ENCODE data around the gene IRS2. TPM values are rescaled to one million over a fixed set of nuclear protein-coding genes. Genes with fewer than 3 reads are reported as not detected.

IRS2 gene
- total and polyA plus RNA-seq, 2 donors (not counting 3 experiments of a cell fraction or from before 2014, with no cell fraction given) = 1.6 to 4.4 TPM

DNA sequence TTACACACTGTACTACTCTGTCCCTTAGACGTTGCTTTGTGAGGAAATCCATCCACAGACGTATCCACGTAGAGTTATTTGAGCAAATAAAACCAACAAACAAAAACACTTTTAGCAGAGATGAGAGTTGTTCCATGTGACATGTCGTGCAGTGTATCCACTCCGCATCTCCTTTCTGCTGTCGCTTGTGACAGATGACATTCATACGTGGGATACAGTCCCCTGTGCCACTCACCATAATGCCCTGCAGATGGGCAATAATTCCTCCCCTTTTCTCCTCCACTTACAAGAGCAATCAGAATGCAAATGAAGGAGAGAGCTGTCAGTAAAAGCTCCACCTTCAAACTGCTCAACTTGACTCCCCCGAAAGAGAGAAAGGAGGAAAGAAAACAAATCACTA is 26.0 kb downstream of the IRS2 start:
- TF ChIP-seq, protein P1, sequence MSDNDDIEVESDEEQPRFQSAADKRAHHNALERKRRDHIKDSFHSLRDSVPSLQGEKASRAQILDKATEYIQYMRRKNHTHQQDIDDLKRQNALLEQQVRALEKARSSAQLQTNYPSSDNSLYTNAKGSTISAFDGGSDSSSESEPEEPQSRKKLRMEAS (IDR thresholded peaks at IDR 0.05; ENCODE audit: insufficient read depth, insufficient read length) = no peak
- TF ChIP-seq POLR2A (IDR thresholded peaks at IDR 0.05; ENCODE audit: low read depth, low read length) = no peak
- no peak for TF ChIP-seq EZH2 (IDR thresholded peaks at IDR 0.05; ENCODE audit: borderline replicate concordance, low read depth, low read length, severe bottlenecking)
- TF ChIP-seq POLR2AphosphoS5 (IDR thresholded peaks at IDR 0.05; ENCODE audit: insufficient read depth, low read depth, low read length) = no peak
- TF ChIP-seq GATA2 (IDR thresholded peaks at IDR 0.05; ENCODE audit: insufficient read depth, insufficient read length, low read depth, low read length) = no peak
- TF ChIP-seq MYC (IDR thresholded peaks at IDR 0.05; ENCODE audit: low read depth, low read length) = no peak
- no peak for TF ChIP-seq FOS (IDR thresholded peaks at IDR 0.05; ENCODE audit: borderline replicate concordance, insufficient read depth, low read length)
- TF ChIP-seq, protein P2, sequence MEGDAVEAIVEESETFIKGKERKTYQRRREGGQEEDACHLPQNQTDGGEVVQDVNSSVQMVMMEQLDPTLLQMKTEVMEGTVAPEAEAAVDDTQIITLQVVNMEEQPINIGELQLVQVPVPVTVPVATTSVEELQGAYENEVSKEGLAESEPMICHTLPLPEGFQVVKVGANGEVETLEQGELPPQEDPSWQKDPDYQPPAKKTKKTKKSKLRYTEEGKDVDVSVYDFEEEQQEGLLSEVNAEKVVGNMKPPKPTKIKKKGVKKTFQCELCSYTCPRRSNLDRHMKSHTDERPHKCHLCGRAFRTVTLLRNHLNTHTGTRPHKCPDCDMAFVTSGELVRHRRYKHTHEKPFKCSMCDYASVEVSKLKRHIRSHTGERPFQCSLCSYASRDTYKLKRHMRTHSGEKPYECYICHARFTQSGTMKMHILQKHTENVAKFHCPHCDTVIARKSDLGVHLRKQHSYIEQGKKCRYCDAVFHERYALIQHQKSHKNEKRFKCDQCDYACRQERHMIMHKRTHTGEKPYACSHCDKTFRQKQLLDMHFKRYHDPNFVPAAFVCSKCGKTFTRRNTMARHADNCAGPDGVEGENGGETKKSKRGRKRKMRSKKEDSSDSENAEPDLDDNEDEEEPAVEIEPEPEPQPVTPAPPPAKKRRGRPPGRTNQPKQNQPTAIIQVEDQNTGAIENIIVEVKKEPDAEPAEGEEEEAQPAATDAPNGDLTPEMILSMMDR (IDR thresholded peaks at IDR 0.05; ENCODE audit: extremely low read depth in 1 of 2, insufficient read depth in 1 of 2, low read depth in 1 of 2, low read length in 2 of 2) = no peak
- TF ChIP-seq JUN (IDR thresholded peaks at IDR 0.05; ENCODE audit: borderline replicate concordance, insufficient read depth, insufficient read length, low read depth) = no peak
- no peak overlapping the region for H3K9ac ChIP-seq (replicated peaks; ENCODE audit: extremely low read depth, insufficient read depth, low read length)
- POLR2A ChIA-PET = no interaction called here
- dilution Hi-C loops (cut with MboI; ENCODE audit: extremely low pct_ligation_motif_present, low sequenced_read_pairs) = no loop called here
- H3K27ac ChIP-seq (ENCODE audit: insufficient read depth, low read depth, low read length) = no peak overlapping the region
- DNase-seq (ENCODE audit: low read depth, low spot score) = no peak
- H3K36me3 ChIP-seq (ENCODE audit: control insufficient read depth in 2 of 2, extremely low read depth in 1 of 2, insufficient read depth in 2 of 2, low read length in 2 of 2) = no peaks in the 10 kb centered on the region
- BruUV-seq (replicated peaks) = no TSS peak
- no peaks in the 10 kb centered on the region for H3K9me1 ChIP-seq (replicated peaks; ENCODE audit: control insufficient read depth, extremely low read depth, insufficient read depth, low read length)
- intact Hi-C loops (cut with micrococcal nuclease) = no loop called here
- no peaks in the 10 kb centered on the region for H3K27me3 ChIP-seq (ENCODE audit: control insufficient read depth in 2 of 2, insufficient read depth in 2 of 2, low read length in 2 of 2)
- H3K4me1 ChIP-seq (ENCODE audit: control insufficient read depth, extremely low read depth, insufficient read depth, low read length) = no peaks in the 10 kb centered on the region
- CTCF ChIA-PET = interaction anchor here (1.4 to 1.9 kb wide), 2 partner anchors 9 to 25 kb away, joined by 3 to 4 read pairs; no protein-coding TSS in a partner anchor
- FAIRE-seq = no peak
- no peaks in the 10 kb centered on the region for H3K79me2 ChIP-seq (ENCODE audit: control insufficient read depth, insufficient read depth, low read length)
- no peaks in the 10 kb centered on the region for H3K9me3 ChIP-seq (replicated peaks; ENCODE audit: control insufficient read depth, insufficient read depth, low read length)
- H3K4me3 ChIP-seq (replicated peaks in 1 of 3; ENCODE audit: insufficient read depth in 1 of 3, low read depth in 1 of 3, low read length in 3 of 3) = no peak overlapping the region
- H3K4me2 ChIP-seq (ENCODE audit: insufficient read depth, low read length) = no peak overlapping the region
- no peaks in the 10 kb centered on the region for H4K20me1 ChIP-seq (replicated peaks; ENCODE audit: control insufficient read depth, extremely low read depth, insufficient read depth, low read length)
- no peak overlapping the region for H2AFZ ChIP-seq (ENCODE audit: low read depth, low read length)
